Heart left ventricle (tissue), 13 donors: ENCODE results near the gene CPSF2.

Experiments
- POLR2A ChIP-seq, 2 donors: fragments of 450-650 bp; IDR thresholded peaks; one replicate each; pipeline ENCODE4 v1.6.1; 2017; ENCODE audit warnings: antibody characterized with exemption in 2 of 2, mild to moderate bottlenecking in 2 of 2, moderate library complexity in 2 of 2
- TF ChIP-seq, protein P1 (sequence below), 12 donors: fragments of 200-600 bp; sonication (generic) in 4 of 12; IDR thresholded peaks; one replicate each; pipeline versions ENCODE4 v1.5.0 to v1.8.0; 2018 to 2022; ENCODE audit warnings: antibody characterized with exemption in 12 of 12, mild to moderate bottlenecking in 5 of 12
- donor health status: ischemic (EF 13 %, LVEDD 7.1; RV severe dilation, severe dysfunction).
- donor health status: DM: no; HTN: yes; CAD: no.
- donor health status: DM: no; HTN: no; CAD: no.
- donor health status: ischemic (EF 25% LVEDD 6.9; RV normal size, moderate dysfunction).
- donor health status: ischemic (EF 25% LVEDD 5.7; RV mildly dilated, moderate dysfunction).
- donor health status: ischemic (EF 35%, LVEDD 5.7; RV mildly dilated, moderate dysfunction).
- donor health status: nonischemic (EF 11% LVEDD 7.7; RV severe dilation, severe dysfunction).
- donor health status: DM: yes; HTN: yes; CAD: no.
- donor health status: PGD.
- donor health status: ischemic (EF 29% LVEDD 5.4; RV normal size, mild dysfunction).
- donor health status: nonischemic (EF 23%, LVEDD 6.1; RV moderate dilation, normal function).

DNA sequence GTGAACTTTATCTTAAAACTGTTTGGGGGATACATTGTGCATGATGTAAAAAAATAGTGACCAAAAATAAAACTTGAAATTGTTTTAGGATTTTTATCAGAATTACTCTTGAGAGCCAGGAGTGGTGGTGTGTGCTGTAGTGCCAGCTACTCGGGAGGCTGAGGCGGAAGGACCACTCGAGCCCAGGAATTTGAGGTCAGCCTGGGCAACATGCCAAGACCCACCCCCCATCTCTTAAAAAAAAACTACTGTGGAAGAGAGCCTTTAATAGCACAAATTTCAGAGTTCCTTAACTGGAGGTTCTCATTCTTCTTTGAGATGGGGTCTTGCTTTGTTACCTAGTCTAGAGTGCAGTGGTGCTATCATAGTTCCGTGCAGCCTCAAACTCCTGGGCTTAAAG, 21.5 kb downstream of the CPSF2 start:
- TF ChIP-seq, protein P1, sequence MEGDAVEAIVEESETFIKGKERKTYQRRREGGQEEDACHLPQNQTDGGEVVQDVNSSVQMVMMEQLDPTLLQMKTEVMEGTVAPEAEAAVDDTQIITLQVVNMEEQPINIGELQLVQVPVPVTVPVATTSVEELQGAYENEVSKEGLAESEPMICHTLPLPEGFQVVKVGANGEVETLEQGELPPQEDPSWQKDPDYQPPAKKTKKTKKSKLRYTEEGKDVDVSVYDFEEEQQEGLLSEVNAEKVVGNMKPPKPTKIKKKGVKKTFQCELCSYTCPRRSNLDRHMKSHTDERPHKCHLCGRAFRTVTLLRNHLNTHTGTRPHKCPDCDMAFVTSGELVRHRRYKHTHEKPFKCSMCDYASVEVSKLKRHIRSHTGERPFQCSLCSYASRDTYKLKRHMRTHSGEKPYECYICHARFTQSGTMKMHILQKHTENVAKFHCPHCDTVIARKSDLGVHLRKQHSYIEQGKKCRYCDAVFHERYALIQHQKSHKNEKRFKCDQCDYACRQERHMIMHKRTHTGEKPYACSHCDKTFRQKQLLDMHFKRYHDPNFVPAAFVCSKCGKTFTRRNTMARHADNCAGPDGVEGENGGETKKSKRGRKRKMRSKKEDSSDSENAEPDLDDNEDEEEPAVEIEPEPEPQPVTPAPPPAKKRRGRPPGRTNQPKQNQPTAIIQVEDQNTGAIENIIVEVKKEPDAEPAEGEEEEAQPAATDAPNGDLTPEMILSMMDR (IDR thresholded peaks at IDR 0.05), result no peak
- no peak for TF ChIP-seq POLR2A (IDR thresholded peaks at IDR 0.05)
